Cardiac fibroblast (primary cell): Measurements from ENCODE around the gene THBS2.

ENCODE experiments used
- DNase-seq, 2 donors: peaks; one replicate each; pipeline versions ENCODE4 v3.0.0 to v3.0.0-alpha.2; 2010; ENCODE audit warnings: low read depth in 2 of 2
- H3K4me3 ChIP-seq, 2 donors: replicated peaks in 1 of 2; 1 replicate in 1 of 2; 2 replicates in 1 of 2; pipeline ENCODE4 v1.5.1; 2011; ENCODE audit warnings: low read depth in 2 of 2, low read length in 2 of 2, mild to moderate bottlenecking in 2 of 2, moderate library complexity in 1 of 2
- TF ChIP-seq, protein P1 (sequence below): IDR thresholded peaks from one replicate; pipeline ENCODE4 v1.5.1; 2011; ENCODE audit warnings: low read depth, mild to moderate bottlenecking, low read length, inconsistent platforms

THBS2 gene

DNA sequence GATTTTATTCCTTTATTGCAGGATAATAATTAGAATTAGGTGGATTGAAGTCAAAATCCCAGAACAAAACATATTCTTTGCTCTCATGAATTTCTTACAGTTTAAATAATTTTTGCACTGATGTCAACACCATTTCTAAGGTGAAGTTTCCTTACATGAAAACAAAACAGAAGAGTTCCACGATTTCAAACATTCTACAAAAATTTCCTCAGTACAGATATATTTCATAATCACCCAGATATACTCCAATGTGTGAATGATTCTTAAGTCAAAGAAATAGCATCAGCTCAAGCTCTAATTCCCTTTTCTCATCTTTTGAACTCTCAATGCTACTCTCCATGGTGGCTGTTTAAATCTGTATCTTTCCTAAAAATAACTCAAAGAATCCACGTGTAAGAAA is 39.5 kb upstream of the THBS2 start:
- peak; percentile 32 to 42 for DNase-seq
- no peak overlapping the region for H3K4me3 ChIP-seq
- TF ChIP-seq, protein P1, sequence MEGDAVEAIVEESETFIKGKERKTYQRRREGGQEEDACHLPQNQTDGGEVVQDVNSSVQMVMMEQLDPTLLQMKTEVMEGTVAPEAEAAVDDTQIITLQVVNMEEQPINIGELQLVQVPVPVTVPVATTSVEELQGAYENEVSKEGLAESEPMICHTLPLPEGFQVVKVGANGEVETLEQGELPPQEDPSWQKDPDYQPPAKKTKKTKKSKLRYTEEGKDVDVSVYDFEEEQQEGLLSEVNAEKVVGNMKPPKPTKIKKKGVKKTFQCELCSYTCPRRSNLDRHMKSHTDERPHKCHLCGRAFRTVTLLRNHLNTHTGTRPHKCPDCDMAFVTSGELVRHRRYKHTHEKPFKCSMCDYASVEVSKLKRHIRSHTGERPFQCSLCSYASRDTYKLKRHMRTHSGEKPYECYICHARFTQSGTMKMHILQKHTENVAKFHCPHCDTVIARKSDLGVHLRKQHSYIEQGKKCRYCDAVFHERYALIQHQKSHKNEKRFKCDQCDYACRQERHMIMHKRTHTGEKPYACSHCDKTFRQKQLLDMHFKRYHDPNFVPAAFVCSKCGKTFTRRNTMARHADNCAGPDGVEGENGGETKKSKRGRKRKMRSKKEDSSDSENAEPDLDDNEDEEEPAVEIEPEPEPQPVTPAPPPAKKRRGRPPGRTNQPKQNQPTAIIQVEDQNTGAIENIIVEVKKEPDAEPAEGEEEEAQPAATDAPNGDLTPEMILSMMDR = no peak

DNA sequence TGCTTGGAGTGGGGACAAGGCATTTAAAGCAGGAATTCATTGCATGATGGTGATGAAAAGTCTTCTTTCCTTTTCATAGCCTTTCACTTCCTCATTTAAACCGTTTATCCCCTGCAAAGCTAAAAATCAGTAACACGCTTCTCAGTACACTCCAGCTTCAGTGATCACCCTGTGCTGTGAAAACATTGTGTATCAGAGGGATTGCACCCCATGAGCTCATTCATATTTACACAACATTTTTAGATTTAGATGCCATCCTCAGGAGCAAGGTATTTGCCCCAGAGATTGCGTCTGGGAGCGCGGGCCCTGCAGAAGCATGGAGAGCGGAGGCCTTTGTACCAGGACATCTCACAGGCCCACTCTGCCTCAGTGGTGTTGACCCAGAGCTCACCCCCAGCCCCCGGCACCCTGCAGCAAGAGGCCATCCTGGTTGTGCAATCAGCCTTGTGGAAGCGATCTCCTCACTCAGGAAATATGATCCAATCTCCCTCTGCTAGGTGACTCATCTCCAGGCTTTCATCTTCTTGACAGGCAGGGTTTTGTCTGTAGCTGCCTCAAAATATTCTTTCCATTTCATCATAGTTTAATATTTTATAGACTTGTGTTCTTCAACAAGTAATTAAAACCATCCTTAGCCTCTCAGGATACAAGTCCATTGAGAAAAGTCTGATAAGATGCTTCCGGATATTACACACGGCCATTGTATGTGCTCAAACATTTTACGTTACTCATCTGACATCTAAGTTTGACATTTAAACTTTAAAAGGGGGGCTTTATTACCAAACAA is 38.9 kb upstream of the THBS2 start:
- TF ChIP-seq, protein P1 = no peak
- peak; percentile 77 to 94 for DNase-seq
- H3K4me3 ChIP-seq = peak overlapping the region in 1 of 2 donors; percentile 12

DNA sequence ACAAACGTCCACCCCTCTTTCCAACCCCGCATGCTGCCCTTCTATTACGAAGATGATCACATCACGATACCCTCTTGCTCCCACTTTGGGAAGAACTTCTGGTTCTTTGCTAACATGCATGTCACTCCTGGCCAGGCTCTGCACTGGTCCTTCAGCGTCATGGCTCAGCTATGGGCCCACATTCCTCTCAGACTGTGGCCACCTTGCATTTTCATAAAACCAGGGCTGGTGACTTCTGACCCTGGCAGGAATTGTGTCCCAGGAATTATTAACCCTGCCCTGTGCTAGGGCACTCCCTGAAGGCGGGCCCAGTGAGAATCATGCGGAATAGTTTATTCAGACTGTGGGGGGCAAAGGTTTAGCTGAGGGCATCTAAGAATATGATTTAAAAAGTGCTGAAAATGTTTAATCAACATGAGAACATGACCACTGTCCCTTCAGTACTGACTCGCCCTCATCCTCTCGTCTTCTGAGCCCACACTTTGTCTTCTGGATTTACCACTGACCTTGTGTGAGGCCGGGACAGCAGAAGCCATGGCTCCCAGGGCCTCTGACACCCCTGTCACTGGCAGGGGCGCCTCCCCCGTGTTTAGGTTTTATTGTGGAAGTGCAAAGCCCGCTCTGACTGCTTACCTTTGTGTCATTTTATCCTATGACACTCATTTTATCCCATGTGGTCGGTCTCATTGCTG is 38.1 kb upstream of the THBS2 start:
- TF ChIP-seq, protein P1 = no peak
- H3K4me3 ChIP-seq = no peak overlapping the region
- peak in 1 of 2 donors; percentile 26 for DNase-seq

DNA sequence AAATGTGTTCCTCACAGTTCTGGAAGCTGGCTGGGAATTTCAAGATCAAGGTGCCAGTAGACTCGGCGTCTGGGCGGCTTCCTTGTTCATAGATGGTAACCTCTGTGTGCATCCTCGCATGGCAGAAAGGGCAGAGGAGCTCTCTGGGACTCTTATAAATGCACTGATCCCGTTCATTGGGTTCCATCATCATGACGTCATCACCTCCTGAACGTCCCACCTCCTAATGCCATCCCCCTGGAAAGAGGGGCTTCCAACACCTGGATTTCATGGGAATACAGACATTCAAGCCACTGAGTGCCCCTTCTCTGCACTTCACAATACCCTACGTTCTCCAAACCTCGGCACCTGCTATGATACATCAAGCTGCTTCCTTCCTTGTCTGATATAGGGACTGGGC is 37.5 kb upstream of the THBS2 start:
- TF ChIP-seq, protein P1 = no peak
- DNase-seq = no peak
- no peak overlapping the region for H3K4me3 ChIP-seq

DNA sequence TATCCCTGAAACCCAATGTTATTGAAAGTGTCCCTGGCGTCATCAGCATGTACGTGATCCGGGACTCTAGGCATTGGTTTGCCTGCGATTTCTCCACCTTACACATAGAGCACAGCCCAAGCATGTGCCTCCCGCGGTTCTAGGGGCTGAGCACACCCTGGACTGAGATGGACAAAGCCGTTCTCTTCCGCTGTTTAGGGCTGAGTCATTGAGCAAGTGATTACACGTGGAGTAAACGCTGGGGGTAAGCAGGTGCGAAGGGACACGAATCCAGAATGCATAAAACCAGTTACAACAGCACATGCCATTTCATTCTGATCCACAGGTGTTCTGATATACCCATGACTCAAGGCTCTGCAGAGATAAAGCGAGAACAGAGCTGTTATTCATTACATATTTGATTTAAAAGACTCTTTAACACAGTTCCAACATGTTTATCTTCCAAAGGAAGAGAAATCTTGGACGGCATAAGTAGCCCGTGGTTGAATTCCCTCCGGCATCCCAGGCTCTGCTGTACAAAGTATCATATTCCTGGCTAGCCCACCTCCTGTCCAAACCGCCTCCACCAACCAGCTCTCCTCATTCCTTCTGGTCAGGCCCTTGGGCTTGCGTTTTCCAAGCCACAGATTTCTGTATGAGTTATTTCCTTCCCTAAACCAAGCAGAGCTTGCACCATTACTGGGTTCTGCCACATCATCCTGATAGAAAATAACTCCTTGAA is 36.1 kb upstream of the THBS2 start:
- H3K4me3 ChIP-seq = no peak overlapping the region
- TF ChIP-seq, protein P1 = no peak
- peak; percentile 64 to 93 for DNase-seq

DNA sequence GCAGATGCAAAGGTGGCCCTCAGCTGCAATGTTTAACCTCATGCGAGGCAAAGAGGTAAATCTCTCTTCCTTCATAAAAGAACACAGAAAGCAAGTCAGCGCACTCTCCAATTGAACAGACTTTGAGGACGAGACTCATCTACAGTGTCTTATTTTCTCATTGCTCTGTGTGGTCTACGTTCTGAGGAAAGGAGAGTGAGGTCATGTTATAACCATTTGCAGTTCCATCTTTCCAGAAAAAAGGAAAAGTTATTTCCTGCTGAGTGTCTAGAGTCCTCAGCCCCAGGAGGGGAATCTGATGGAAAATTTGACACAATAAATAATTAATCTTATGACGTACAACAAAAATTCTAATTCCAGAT is 35.6 kb upstream of the THBS2 start:
- no peak for DNase-seq
- no peak overlapping the region for H3K4me3 ChIP-seq
- TF ChIP-seq, protein P1 = no peak
